Measurements from ENCODE around the gene GIGYF1. TPM values are rescaled to one million over a fixed set of nuclear protein-coding genes. Genes with fewer than 3 reads are reported as not detected.
"Not testable (repeated sequence)": the region's sequence is repeated elsewhere in the genome, so short reads cannot be mapped to it uniquely, and the experiment has no call there.

Gene GIGYF1
- total RNA-seq, 2 donors from 2014 or later = 20.9 to 33.4 TPM

GRCh38 chr7:100731937-100732636, 38.0 kb upstream of the GIGYF1 start:
- Histone ChIP-seq H3K27me3 (no peaks in the 10 kb centered on the region), H3K4me3 (no peak overlapping the region), H3K27ac (no peak overlapping the region), H3K9me3 (no peaks in the 10 kb centered on the region), H3K4me1 (no peaks in the 10 kb centered on the region), H3K36me3 (no peaks in the 10 kb centered on the region), H3K9ac (ENCODE audit: low read depth in 2 of 2, low read length in 2 of 2) (no peak overlapping the region)
- intact Hi-C loops (cut with DNase I) = no loop called here
- DNase-seq = no peak
- TF ChIP-seq CTCF (IDR thresholded peaks at IDR 0.05) = no peak

- Histone ChIP-seq H3K36me3 (no peaks in the 10 kb centered on the region), H3K4me3 (no peak overlapping the region), H3K9ac (ENCODE audit: low read depth in 2 of 2, low read length in 2 of 2) (no peak overlapping the region), H3K4me1 (peaks cover 5% of the 10 kb centered on the region), H3K27me3 (no peaks in the 10 kb centered on the region), H3K27ac (no peak overlapping the region), H3K9me3 (no peaks in the 10 kb centered on the region)
- no peak for DNase-seq
- TF ChIP-seq CTCF (IDR thresholded peaks at IDR 0.05) = no peak
- intact Hi-C loops (cut with DNase I) = no loop called here
These were observed 36.2 kb upstream of the GIGYF1 start for GRCh38 chr7:100730136-100730800.

DNA sequence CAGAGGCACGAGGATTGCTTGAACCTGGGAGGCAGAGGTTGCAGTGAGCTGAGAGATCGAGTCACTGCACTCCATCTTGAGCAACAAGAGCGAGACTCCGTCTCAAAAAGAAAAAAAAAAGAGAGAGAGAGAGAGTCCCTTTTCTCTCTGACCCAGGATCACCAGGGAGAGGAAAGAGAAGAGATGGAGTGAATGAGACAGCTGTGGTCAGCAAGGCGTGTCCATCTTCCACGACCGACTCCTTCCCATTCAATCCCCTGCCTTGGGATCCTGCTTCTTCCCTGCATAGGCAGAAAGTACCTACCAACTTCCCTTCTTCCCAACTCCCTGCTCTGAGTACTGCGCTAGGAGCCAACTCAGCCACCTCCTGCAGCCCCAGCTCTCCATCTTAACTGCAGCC, 34.1 kb upstream of the GIGYF1 start:
- no peak for TF ChIP-seq CTCF (IDR thresholded peaks at IDR 0.05)
- H3K4me3 ChIP-seq = no peak overlapping the region
- no peak overlapping the region for H3K27ac ChIP-seq
- H3K36me3 ChIP-seq = no peaks in the 10 kb centered on the region
- no peak overlapping the region for H3K9ac ChIP-seq (ENCODE audit: low read depth in 2 of 2, low read length in 2 of 2)
- intact Hi-C loops (cut with DNase I) = no loop called here
- H3K27me3 ChIP-seq = peaks cover under 1% of the 10 kb centered on the region
- H3K4me1 ChIP-seq = peaks cover 5% of the 10 kb centered on the region
- DNase-seq = no peak
- no peaks in the 10 kb centered on the region for H3K9me3 ChIP-seq

GRCh38 chr7:100726996-100727761, 33.1 kb upstream of the GIGYF1 start:
- no peaks in the 10 kb centered on the region for H3K36me3 ChIP-seq
- no peak for TF ChIP-seq CTCF (IDR thresholded peaks at IDR 0.05)
- H3K27me3 ChIP-seq = peaks cover 4% of the 10 kb centered on the region
- intact Hi-C loops (cut with DNase I) = no loop called here
- peaks cover 5% of the 10 kb centered on the region for H3K4me1 ChIP-seq
- DNase-seq = no peak
- H3K4me3 ChIP-seq = no peak overlapping the region
- no peaks in the 10 kb centered on the region for H3K9me3 ChIP-seq
- no peak overlapping the region for H3K27ac ChIP-seq
- H3K9ac ChIP-seq (ENCODE audit: low read depth in 2 of 2, low read length in 2 of 2) = no peak overlapping the region

DNA sequence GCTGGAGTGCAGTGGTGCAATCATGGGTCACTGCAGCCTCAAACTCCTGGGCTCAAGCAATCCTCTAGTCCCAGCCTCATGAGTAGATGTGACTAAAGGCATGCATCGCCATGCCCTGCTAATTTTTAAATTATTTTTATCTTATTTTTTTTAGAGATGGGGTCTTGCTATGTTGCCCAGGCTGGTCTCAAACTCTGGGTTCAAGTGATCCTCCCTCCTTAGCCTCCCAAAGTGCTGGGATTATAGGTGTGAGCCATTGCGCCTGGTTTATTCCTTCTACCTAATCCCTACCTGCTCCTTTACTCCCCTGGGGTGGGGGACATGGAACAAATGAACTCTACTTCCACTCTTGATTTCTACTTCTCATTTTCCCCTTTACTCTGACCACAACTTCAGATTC, 30.3 kb upstream of the GIGYF1 start:
- DNase-seq; H3K36me3 ChIP-seq; H3K9ac ChIP-seq (ENCODE audit: low read depth in 2 of 2, low read length in 2 of 2); H3K4me3 ChIP-seq; H3K27ac ChIP-seq; H3K4me1 ChIP-seq; H3K9me3 ChIP-seq; intact Hi-C loops (cut with DNase I): not testable (repeated sequence)
- peaks cover 23% of the 10 kb centered on the region for H3K27me3 ChIP-seq

All from colonic mucosa (tissue), 4 donors.